ENCODE data around the gene KRT2. TPM values are rescaled to one million over a fixed set of nuclear protein-coding genes. Genes with fewer than 3 reads are reported as not detected.

The KRT2 gene
- total and polyA plus RNA-seq, 10 donors, result 0.07 to 0.52 (median 0.34) TPM; not detected in 4

DNA sequence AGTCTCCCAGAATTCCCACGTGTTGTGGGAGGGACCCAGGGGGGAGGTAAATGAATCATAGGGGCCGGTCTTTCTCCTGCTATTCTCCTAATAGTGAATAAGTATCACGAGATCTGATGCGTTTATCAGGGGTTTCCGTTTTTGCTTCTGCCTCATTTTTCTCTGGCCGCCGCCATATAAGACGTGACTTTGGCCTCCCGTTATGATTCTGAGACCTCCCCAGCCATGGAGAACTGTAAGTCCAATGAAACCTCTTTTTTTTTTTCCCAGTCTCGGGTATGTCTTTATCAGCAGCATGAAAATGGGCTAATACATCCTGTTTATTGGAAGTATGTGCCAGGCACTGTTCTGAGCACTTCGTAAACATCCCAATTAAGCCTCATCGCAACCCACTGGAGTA is 51.5 kb downstream of the KRT2 start:
- peaks cover 0 to 6% (median 0%) of the 10 kb centered on the region in 6 donors for H3K4me1 ChIP-seq
- no peak for DNase-seq
- H3K27me3 ChIP-seq (replicated peaks in 1 of 7), result peaks cover 0 to 50% (median 14%) of the 10 kb centered on the region in 7 donors
- TF ChIP-seq POLR2AphosphoS5 (IDR thresholded peaks at IDR 0.05), result no peak
- TF ChIP-seq, protein P1, sequence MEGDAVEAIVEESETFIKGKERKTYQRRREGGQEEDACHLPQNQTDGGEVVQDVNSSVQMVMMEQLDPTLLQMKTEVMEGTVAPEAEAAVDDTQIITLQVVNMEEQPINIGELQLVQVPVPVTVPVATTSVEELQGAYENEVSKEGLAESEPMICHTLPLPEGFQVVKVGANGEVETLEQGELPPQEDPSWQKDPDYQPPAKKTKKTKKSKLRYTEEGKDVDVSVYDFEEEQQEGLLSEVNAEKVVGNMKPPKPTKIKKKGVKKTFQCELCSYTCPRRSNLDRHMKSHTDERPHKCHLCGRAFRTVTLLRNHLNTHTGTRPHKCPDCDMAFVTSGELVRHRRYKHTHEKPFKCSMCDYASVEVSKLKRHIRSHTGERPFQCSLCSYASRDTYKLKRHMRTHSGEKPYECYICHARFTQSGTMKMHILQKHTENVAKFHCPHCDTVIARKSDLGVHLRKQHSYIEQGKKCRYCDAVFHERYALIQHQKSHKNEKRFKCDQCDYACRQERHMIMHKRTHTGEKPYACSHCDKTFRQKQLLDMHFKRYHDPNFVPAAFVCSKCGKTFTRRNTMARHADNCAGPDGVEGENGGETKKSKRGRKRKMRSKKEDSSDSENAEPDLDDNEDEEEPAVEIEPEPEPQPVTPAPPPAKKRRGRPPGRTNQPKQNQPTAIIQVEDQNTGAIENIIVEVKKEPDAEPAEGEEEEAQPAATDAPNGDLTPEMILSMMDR (IDR thresholded peaks at IDR 0.05 in 8 of 11, conservative IDR thresholded peaks at IDR 0.05 in 3 of 11), result no peak
- no peak for TF ChIP-seq POLR2A (IDR thresholded peaks at IDR 0.05)
- H3K36me3 ChIP-seq, result no peaks in the 10 kb centered on the region
- intact Hi-C loops (cut with DNase I; ENCODE audit: low total_unique reads), result no loop called here
- H3K9me3 ChIP-seq, result no peaks in the 10 kb centered on the region
- no peak overlapping the region for H3K27ac ChIP-seq
- H3K4me3 ChIP-seq, result no peak overlapping the region
- WGBS, 5 donors, result 85 to 91% (median 87%) methylated on average over 12 of the region's 12 CpGs

DNA sequence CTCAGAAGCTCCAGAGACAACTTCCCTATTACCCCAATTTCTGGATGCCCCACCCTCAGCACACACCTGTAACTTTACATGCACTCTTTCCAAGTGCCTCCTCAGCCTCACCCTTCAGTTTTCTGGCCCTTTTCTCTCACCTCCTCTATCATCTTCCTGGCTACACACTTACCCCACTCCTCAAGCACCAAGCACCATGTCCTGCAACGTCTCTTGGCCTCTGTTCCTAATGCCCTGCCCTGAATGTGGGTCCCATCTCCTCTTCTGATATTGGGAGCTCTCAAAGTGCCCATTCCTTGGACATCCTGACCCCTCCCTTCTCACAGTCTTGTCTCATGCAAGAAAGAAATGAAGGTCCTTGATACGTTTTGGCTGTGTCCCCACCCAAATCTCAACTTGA is 51.9 kb downstream of the KRT2 start:
- Histone ChIP-seq H3K27ac (no peak overlapping the region), H3K36me3 (no peaks in the 10 kb centered on the region), H3K9me3 (no peaks in the 10 kb centered on the region), H3K27me3 (replicated peaks in 1 of 7) (peaks cover 0 to 50% (median 14%) of the 10 kb centered on the region in 7 donors), H3K4me3 (no peak overlapping the region), H3K4me1 (peaks cover 0 to 6% (median 0%) of the 10 kb centered on the region in 6 donors)
- 48 to 63% (median 54%) methylated on average over 2 of the region's 2 CpGs for WGBS, 5 donors
- TF ChIP-seq, protein P1 (IDR thresholded peaks at IDR 0.05 in 8 of 11, conservative IDR thresholded peaks at IDR 0.05 in 3 of 11), result no peak
- no peak for TF ChIP-seq POLR2A (IDR thresholded peaks at IDR 0.05)
- no peak for DNase-seq
- intact Hi-C loops (cut with DNase I; ENCODE audit: low total_unique reads), result no loop called here

DNA sequence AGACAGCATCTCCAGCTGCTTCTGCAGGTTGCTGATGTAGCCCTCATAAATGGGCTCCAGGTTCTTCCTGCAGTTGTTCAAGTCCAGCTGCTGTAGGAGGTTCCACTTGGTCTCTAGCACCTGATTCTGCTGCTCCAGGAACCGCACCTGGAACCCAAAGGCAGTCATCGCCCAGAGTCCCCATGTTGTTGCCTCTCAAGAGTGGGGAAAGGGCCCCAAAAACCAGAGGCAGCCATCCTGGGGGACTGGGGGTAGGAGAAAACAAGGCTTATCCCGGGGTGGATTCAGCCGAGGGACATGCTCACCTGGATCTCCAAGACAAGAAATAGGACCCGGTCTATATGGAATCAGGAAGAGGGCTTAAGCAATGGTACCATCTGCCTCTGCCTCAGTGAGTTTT is 53.0 kb downstream of the KRT2 start:
- Histone ChIP-seq H3K27ac (no peak overlapping the region), H3K9me3 (no peaks in the 10 kb centered on the region), H3K4me1 (peaks cover 0 to 6% (median 0%) of the 10 kb centered on the region in 6 donors), H3K27me3 (replicated peaks in 1 of 7) (peaks cover 0 to 53% (median 14%) of the 10 kb centered on the region in 7 donors), H3K4me3 (no peak overlapping the region), H3K36me3 (no peaks in the 10 kb centered on the region)
- no peak for TF ChIP-seq POLR2AphosphoS5 (IDR thresholded peaks at IDR 0.05)
- TF ChIP-seq, protein P1 (IDR thresholded peaks at IDR 0.05 in 8 of 11, conservative IDR thresholded peaks at IDR 0.05 in 3 of 11), result no peak
- TF ChIP-seq POLR2A (IDR thresholded peaks at IDR 0.05), result no peak
- intact Hi-C loops (cut with DNase I; ENCODE audit: low total_unique reads), result no loop called here
- no peak for DNase-seq
- 82 to 89% (median 87%) methylated on average over 5 of the region's 5 CpGs for whole genome bisulfite sequencing, 5 donors

Other genes starting within 250 kb of the KRT2 start
- gene KRT82, start 245.9 kb downstream of the KRT2 start, total RNA-seq, result not detected
- gene KRT82, start 245.9 kb downstream of the KRT2 start, polyA plus RNA-seq, result under 1 TPM in 1 of 3 donors, not detected in 2; 0.04 TPM
- not detected for gene KRT75, start 217.8 kb downstream of the KRT2 start, total RNA-seq
- gene KRT75, start 217.8 kb downstream of the KRT2 start, polyA plus RNA-seq, result not detected
- gene KRT6B, start 200.1 kb downstream of the KRT2 start, total RNA-seq, result not detected
- gene KRT6B, start 200.1 kb downstream of the KRT2 start, polyA plus RNA-seq, result under 1 TPM; 0.03 to 0.10 (median 0.04) TPM
- not detected for gene KRT6C, start 178.4 kb downstream of the KRT2 start, total RNA-seq
- under 1 TPM; 0.03 to 0.07 (median 0.06) TPM for gene KRT6C, start 178.4 kb downstream of the KRT2 start, polyA plus RNA-seq
- not detected for gene KRT6A, start 159.0 kb downstream of the KRT2 start, total RNA-seq
- under 1 TPM; 0.42 to 0.83 (median 0.45) TPM for gene KRT6A, start 159.0 kb downstream of the KRT2 start, polyA plus RNA-seq
- gene KRT5, start 131.8 kb downstream of the KRT2 start, total RNA-seq, result 1 to 10 TPM in 2 of 7 donors, under 1 TPM in 2, not detected in 3; 0.23 to 1.5 (median 0.85) TPM
- gene KRT5, start 131.8 kb downstream of the KRT2 start, polyA plus RNA-seq, result 1 to 10 TPM in 1 of 3 donors, under 1 TPM in 2; 0.93 to 1.9 (median 0.96) TPM
- gene KRT71, start 99.1 kb downstream of the KRT2 start, total RNA-seq, result not detected
- not detected for gene KRT71, start 99.1 kb downstream of the KRT2 start, polyA plus RNA-seq
- not detected for gene KRT74, start 78.4 kb downstream of the KRT2 start, total RNA-seq
- not detected for gene KRT74, start 78.4 kb downstream of the KRT2 start, polyA plus RNA-seq
- gene KRT72, start 50.7 kb downstream of the KRT2 start, total RNA-seq, result 1 to 10 TPM in 2 of 7 donors, under 1 TPM in 4, not detected in 1; 0.52 to 2.2 (median 0.78) TPM
- 1 to 10 TPM in 2 of 3 donors, under 1 TPM in 1; 0.86 to 1.7 (median 1.4) TPM for gene KRT72, start 50.7 kb downstream of the KRT2 start, polyA plus RNA-seq
- gene KRT73, start 33.7 kb downstream of the KRT2 start, total RNA-seq, result 1 to 10 TPM in 3 of 7 donors, under 1 TPM in 4; 0.13 to 1.4 (median 0.59) TPM
- gene KRT73, start 33.7 kb downstream of the KRT2 start, polyA plus RNA-seq, result under 1 TPM; 0.04 to 0.20 (median 0.16) TPM
- 1 to 10 TPM in 2 of 7 donors, under 1 TPM in 3, not detected in 2; 0.58 to 2.4 (median 0.68) TPM for gene KRT1, start 28.2 kb upstream of the KRT2 start, total RNA-seq
- under 1 TPM in 1 of 3 donors, not detected in 2; 0.05 TPM for gene KRT1, start 28.2 kb upstream of the KRT2 start, polyA plus RNA-seq
- gene KRT77, start 51.3 kb upstream of the KRT2 start, total RNA-seq, result not detected
- under 1 TPM in 1 of 3 donors, not detected in 2; 0.03 TPM for gene KRT77, start 51.3 kb upstream of the KRT2 start, polyA plus RNA-seq
- gene KRT76, start 125.1 kb upstream of the KRT2 start, total RNA-seq, result not detected
- not detected for gene KRT76, start 125.1 kb upstream of the KRT2 start, polyA plus RNA-seq
- gene KRT3, start 143.9 kb upstream of the KRT2 start, total RNA-seq, result not detected
- gene KRT3, start 143.9 kb upstream of the KRT2 start, polyA plus RNA-seq, result not detected
- under 1 TPM in 1 of 7 donors, not detected in 6; 0.37 TPM for gene KRT4, start 161.9 kb upstream of the KRT2 start, total RNA-seq
- 1 to 10 TPM in 2 of 3 donors, under 1 TPM in 1; 0.55 to 3.4 (median 1.4) TPM for gene KRT4, start 161.9 kb upstream of the KRT2 start, polyA plus RNA-seq
- under 1 TPM in 1 of 7 donors, not detected in 6; 0.37 TPM for gene KRT79, start 182.1 kb upstream of the KRT2 start, total RNA-seq
- gene KRT79, start 182.1 kb upstream of the KRT2 start, polyA plus RNA-seq, result under 1 TPM in 2 of 3 donors, not detected in 1; 0.15 to 0.19 TPM
- not detected for gene KRT78, start 196.8 kb upstream of the KRT2 start, total RNA-seq
- gene KRT78, start 196.8 kb upstream of the KRT2 start, polyA plus RNA-seq, result under 1 TPM in 2 of 3 donors, not detected in 1; 0.24 to 0.83 TPM

Data from spleen (tissue), 11 donors.